Testis (tissue), 3 donors: ENCODE data around the gene CWC22. TPM values are rescaled to one million over a fixed set of nuclear protein-coding genes. Genes with fewer than 3 reads are reported as not detected.
A peak's percentile ranks its signal among the peaks of the same experiment; 100 is the strongest.
"Not testable (repeated sequence)": the region's sequence is repeated elsewhere in the genome, so short reads cannot be mapped to it uniquely, and the experiment has no call there.

Experiments used
- DNase-seq: peaks from one replicate; pipeline ENCODE4 v3.0.0-alpha.2; 2019
- H3K27ac ChIP-seq, 2 donors: fragments of 200-600 bp; sonication (generic); one replicate each; pipeline ENCODE4 v1.5.1; 2019
- H3K27me3 ChIP-seq: fragments of 200-600 bp; sonication (generic); one replicate; pipeline ENCODE4 v1.5.1; 2019
- H3K36me3 ChIP-seq: fragments of 200-600 bp; sonication (generic); one replicate; pipeline ENCODE4 v1.5.1; 2017; ENCODE audit warnings: low read depth; ENCODE audit errors: missing control alignments
- H3K4me1 ChIP-seq: fragments of 200-600 bp; sonication (generic); one replicate; pipeline ENCODE4 v1.5.1; 2019
- H3K4me3 ChIP-seq, 2 donors: fragments of 200-600 bp; sonication (generic); one replicate each; pipeline ENCODE4 v1.5.1; 2017 to 2019
- H3K9me3 ChIP-seq: fragments of 200-600 bp; sonication (generic); one replicate; pipeline ENCODE4 v1.5.1; 2017
- CTCF ChIP-seq, 3 experiments: fragments of 450-650 bp in 2 of 3; fragments of 200-600 bp in 1 of 3; sonication (generic) in 1 of 3; IDR thresholded peaks; one replicate each; pipeline ENCODE4 v1.5.1; 2016 to 2019; ENCODE audit warnings: antibody characterized with exemption in 3 of 3, mild to moderate bottlenecking in 2 of 3, moderate library complexity in 1 of 3
- POLR2A ChIP-seq: fragments of 450-650 bp; IDR thresholded peaks from one replicate; pipeline ENCODE4 v1.6.1; 2017; ENCODE audit warnings: antibody characterized with exemption, mild to moderate bottlenecking, moderate library complexity
- WGBS, 2 donors: methylation state at CpG; one replicate each; pipeline ENCODE4 v1.1.5; 2018; 5-methylcytosine and 5-hydroxymethylcytosine counted together
- intact Hi-C: fragments of 100-400 bp; cut with DNase I; formaldehyde crosslinking; loops from one replicate; pipeline ENCODE4 v1.15.1; 2023; ENCODE audit warnings: low total_unique reads
- polyA plus RNA-seq: library from polyadenylated mRNA; stranded (reverse); fragments of 350-450 nt; fragmentation: Illumina TruSeq; extraction: RNeasy Lipid Tissue Mini Kit (QIAGEN cat#74804); gene quantifications from one replicate; pipeline ENCODE4 v1.2.3, GENCODE V29; 2014; ENCODE audit warnings: low read depth, low replicate concordance; ENCODE audit not compliant: insufficient read depth
- total RNA-seq, 2 donors: library from RNA; depleted of rRNA; stranded (reverse); fragments of >200 nt; gene quantifications; one replicate each; pipeline ENCODE4 v1.2.3, GENCODE V29; 2016

Gene CWC22
- total and polyA plus RNA-seq, 3 donors from 2014 or later, result 4.4 to 21.6 (median 20.1) TPM

- 49 to 51% methylated on average over 5 of the region's 5 CpGs for WGBS, 2 donors
- H3K36me3 ChIP-seq, result no peaks in the 10 kb centered on the region
- TF ChIP-seq CTCF (IDR thresholded peaks at IDR 0.05) (no peak), POLR2A (no peak)
- H3K4me3 ChIP-seq, result no peak overlapping the region
- DNase-seq, result no peak
- no peak overlapping the region for H3K27ac ChIP-seq
- no peaks in the 10 kb centered on the region for H3K4me1 ChIP-seq
- no peaks in the 10 kb centered on the region for H3K27me3 ChIP-seq
- no peaks in the 10 kb centered on the region for H3K9me3 ChIP-seq
- intact Hi-C loops, result no loop called here
Measured at GRCh38 chr2:180015951-180016709, 9.0 kb upstream of the CWC22 start.

- no peaks in the 10 kb centered on the region for H3K4me1 ChIP-seq
- intact Hi-C loops, result no loop called here
- no peaks in the 10 kb centered on the region for H3K36me3 ChIP-seq
- no peak overlapping the region for H3K27ac ChIP-seq
- H3K4me3 ChIP-seq, result no peak overlapping the region
- WGBS, 2 donors, result 88 to 90% methylated on average over 4 of the region's 4 CpGs
- no peak for TF ChIP-seq CTCF (IDR thresholded peaks at IDR 0.05)
- no peak for TF ChIP-seq POLR2A
- H3K27me3 ChIP-seq, result no peaks in the 10 kb centered on the region
- DNase-seq, result no peak
- no peaks in the 10 kb centered on the region for H3K9me3 ChIP-seq
Measured at GRCh38 chr2:180012523-180012922, 5.4 kb upstream of the CWC22 start.

GRCh38 chr2:180010701-180011100, 3.6 kb upstream of the CWC22 start:
- intact Hi-C loops, result no loop called here
- TF ChIP-seq POLR2A (no peak), CTCF (IDR thresholded peaks at IDR 0.05) (no peak)
- H3K36me3 ChIP-seq, result no peaks in the 10 kb centered on the region
- WGBS, 2 donors, result 71 to 86% methylated on average over 2 of the region's 2 CpGs
- no peak for DNase-seq
- H3K4me3 ChIP-seq, result no peak overlapping the region
- H3K9me3 ChIP-seq, result no peaks in the 10 kb centered on the region
- peaks cover 9% of the 10 kb centered on the region for H3K4me1 ChIP-seq
- no peaks in the 10 kb centered on the region for H3K27me3 ChIP-seq
- H3K27ac ChIP-seq, result no peak overlapping the region

DNA sequence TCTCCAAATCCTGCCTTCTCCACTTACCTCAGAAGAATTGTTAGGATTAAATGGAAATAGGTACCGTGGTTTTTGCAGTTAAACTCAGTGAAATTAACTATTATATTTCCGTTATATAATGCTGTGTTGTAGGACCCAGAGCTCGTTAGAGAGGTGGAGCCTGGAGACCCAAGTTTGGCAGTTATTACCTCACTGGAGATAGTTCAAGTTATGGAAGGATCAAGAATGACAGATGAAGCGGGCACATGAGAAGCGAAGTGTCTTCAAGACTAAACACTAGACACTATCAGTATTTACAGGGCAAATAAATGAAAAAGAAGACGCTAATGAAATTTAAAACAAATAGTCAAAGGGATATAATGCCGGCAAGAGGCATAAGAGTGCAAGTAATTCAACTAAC, 866 bp downstream of the CWC22 start:
- H3K36me3 ChIP-seq, result no peaks in the 10 kb centered on the region
- 4 to 7% methylated on average over 7 of the region's 7 CpGs for whole genome bisulfite sequencing, 2 donors
- no peaks in the 10 kb centered on the region for H3K9me3 ChIP-seq
- intact Hi-C loops, result no loop called here
- no peak for DNase-seq
- H3K27me3 ChIP-seq, result no peaks in the 10 kb centered on the region
- peaks cover 16% of the 10 kb centered on the region for H3K4me1 ChIP-seq
- peak overlapping the region; percentile 97 to 98 for H3K27ac ChIP-seq
- TF ChIP-seq POLR2A, result no peak
- no peak for TF ChIP-seq CTCF (IDR thresholded peaks at IDR 0.05)
- H3K4me3 ChIP-seq, result peak overlapping the region; percentile 98 to 99

DNA sequence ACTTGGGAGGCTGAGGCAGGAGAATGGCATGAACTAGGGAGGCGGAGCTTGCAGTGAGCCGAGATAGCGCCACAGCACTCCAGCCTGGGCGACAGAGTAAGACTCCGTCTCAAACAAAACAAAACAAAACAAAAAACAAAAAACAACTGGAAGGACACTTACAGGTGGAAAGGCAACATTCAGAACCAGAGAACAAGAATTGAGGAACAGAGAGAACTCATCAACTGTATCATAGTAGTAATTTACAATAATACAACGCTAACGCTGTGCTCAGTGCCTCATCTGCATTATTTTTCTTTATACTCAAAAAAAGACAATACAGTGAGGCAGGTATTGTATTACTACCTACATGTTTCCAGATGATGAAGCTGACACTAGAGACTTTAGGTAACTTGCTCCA, 1.6 kb downstream of the CWC22 start:
- Histone ChIP-seq H3K4me3 (peak overlapping the region in 1 of 2 donors; percentile 98), H3K4me1 (peaks cover 16% of the 10 kb centered on the region)
- DNase-seq, H3K27ac ChIP-seq, H3K27me3 ChIP-seq, H3K36me3 ChIP-seq, intact Hi-C loops, H3K9me3 ChIP-seq: not testable (repeated sequence)
- 51 to 76% methylated on average over 7 of the region's 7 CpGs for WGBS, 2 donors
